Lung (tissue), 12 donors: ENCODE data around the gene LDHD. TPM values are rescaled to one million over a fixed set of nuclear protein-coding genes. Genes with fewer than 3 reads are reported as not detected.

ENCODE experiments used
- ATAC-seq: fragments of 200-7000 bp; cut with Tn5 transposase; one replicate; pipeline ENCODE4 v1.9.1; 2020; ENCODE audit warnings: moderate number of reproducible peaks; ENCODE audit not compliant: insufficient read depth, low FRiP score
- DNase-seq, 3 donors: peaks; one replicate each; pipeline ENCODE4 v3.0.0-alpha.2; 2013 to 2017
- H3K27ac ChIP-seq, 2 donors: one replicate each; pipeline ENCODE4 v1.5.1; 2013; ENCODE audit warnings: mild to moderate bottlenecking in 2 of 2, moderate library complexity in 2 of 2, control low read depth in 1 of 2, inconsistent platforms in 1 of 2, low read depth in 1 of 2, low read length in 1 of 2
- H3K27me3 ChIP-seq, 3 donors: one replicate each; pipeline ENCODE4 v1.5.1; 2013; ENCODE audit warnings: low read length in 2 of 3; ENCODE audit not compliant: control insufficient read depth in 3 of 3, insufficient read depth in 3 of 3
- H3K36me3 ChIP-seq, 4 donors: one replicate each; pipeline ENCODE4 v1.5.1; 2013; ENCODE audit warnings: low read length in 4 of 4, mild to moderate bottlenecking in 1 of 4, moderate library complexity in 1 of 4; ENCODE audit not compliant: control insufficient read depth in 4 of 4, insufficient read depth in 4 of 4
- H3K4me1 ChIP-seq, 5 donors: one replicate each; pipeline ENCODE4 v1.5.1; 2013; ENCODE audit warnings: low read length in 5 of 5, mild to moderate bottlenecking in 2 of 5, moderate library complexity in 1 of 5; ENCODE audit not compliant: control insufficient read depth in 5 of 5, insufficient read depth in 5 of 5
- H3K4me3 ChIP-seq: one replicate; pipeline ENCODE4 v1.5.1; 2013; ENCODE audit warnings: mild to moderate bottlenecking, control low read depth, moderate library complexity
- H3K9ac ChIP-seq, 2 donors: one replicate each; pipeline ENCODE4 v1.5.1; 2013; ENCODE audit warnings: low read length in 2 of 2, control low read depth in 1 of 2; ENCODE audit not compliant: insufficient read depth in 1 of 2
- H3K9me3 ChIP-seq, 4 donors: one replicate each; pipeline ENCODE4 v1.5.1; 2013; ENCODE audit warnings: low read length in 3 of 4, mild to moderate bottlenecking in 1 of 4, moderate library complexity in 1 of 4; ENCODE audit not compliant: control insufficient read depth in 4 of 4, insufficient read depth in 3 of 4
- WGBS, 2 donors: extraction: QIAGEN DNeasy Blood & Tissue Kit; methylation state at CpG; one replicate each; pipeline ENCODE4 v1.1.7; 2013; 5-methylcytosine and 5-hydroxymethylcytosine counted together
- polyA plus RNA-seq, 2 donors: library from polyadenylated mRNA; stranded (reverse); fragments of 200-250 nt; gene quantifications; one replicate each; pipeline ENCODE4 v1.2.1, GENCODE V29; 2013
- total RNA-seq, 2 donors: library from RNA; depleted of rRNA in 1 of 2; stranded (reverse); fragments of >200 nt in 1 of 2; gene quantifications; one replicate each; pipeline ENCODE4 v1.2.1, GENCODE V29; 2014 to 2021
- TF ChIP-seq, protein P1 (sequence below): IDR thresholded peaks from 2 replicates; pipeline ENCODE4 v1.5.1; 2012; ENCODE audit warnings: mild to moderate bottlenecking; ENCODE audit errors: control extremely low read depth, extremely low read depth
- donor health status: control.
- donor health status: control.
- donor health status: Bipolar disorder and iron deficiency.
- donor health status: healthy.
- donor health status: DM: yes; HTN: yes; CAD: no.

LDHD gene
- total and polyA plus RNA-seq, 4 donors = 4.3 to 17.0 (median 8.1) TPM

- TF ChIP-seq, protein P1, sequence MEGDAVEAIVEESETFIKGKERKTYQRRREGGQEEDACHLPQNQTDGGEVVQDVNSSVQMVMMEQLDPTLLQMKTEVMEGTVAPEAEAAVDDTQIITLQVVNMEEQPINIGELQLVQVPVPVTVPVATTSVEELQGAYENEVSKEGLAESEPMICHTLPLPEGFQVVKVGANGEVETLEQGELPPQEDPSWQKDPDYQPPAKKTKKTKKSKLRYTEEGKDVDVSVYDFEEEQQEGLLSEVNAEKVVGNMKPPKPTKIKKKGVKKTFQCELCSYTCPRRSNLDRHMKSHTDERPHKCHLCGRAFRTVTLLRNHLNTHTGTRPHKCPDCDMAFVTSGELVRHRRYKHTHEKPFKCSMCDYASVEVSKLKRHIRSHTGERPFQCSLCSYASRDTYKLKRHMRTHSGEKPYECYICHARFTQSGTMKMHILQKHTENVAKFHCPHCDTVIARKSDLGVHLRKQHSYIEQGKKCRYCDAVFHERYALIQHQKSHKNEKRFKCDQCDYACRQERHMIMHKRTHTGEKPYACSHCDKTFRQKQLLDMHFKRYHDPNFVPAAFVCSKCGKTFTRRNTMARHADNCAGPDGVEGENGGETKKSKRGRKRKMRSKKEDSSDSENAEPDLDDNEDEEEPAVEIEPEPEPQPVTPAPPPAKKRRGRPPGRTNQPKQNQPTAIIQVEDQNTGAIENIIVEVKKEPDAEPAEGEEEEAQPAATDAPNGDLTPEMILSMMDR = no peak
- no peaks in the 10 kb centered on the region for H3K36me3 ChIP-seq
- ATAC-seq (no peak), DNase-seq (no peak)
- H3K4me3 ChIP-seq = no peak overlapping the region
- H3K27ac ChIP-seq = no peak overlapping the region
- no peaks in the 10 kb centered on the region for H3K27me3 ChIP-seq
- no peaks in the 10 kb centered on the region for H3K9me3 ChIP-seq
- H3K4me1 ChIP-seq = peaks cover 6 to 22% (median 18%) of the 10 kb centered on the region in 5 donors
- 71 to 82% methylated on average over 8 of the region's 8 CpGs for WGBS, 2 donors
- H3K9ac ChIP-seq = no peak overlapping the region
Observed at GRCh38 chr16:75063549-75064088, 53.0 kb downstream of the LDHD start.

GRCh38 chr16:75062976-75063346 lies 53.6 kb downstream of the LDHD start:
- Histone ChIP-seq H3K9ac (no peak overlapping the region), H3K4me3 (no peak overlapping the region), H3K27ac (peak overlapping the region; percentile 68 to 80), H3K9me3 (no peaks in the 10 kb centered on the region), H3K36me3 (no peaks in the 10 kb centered on the region), H3K4me1 (peaks cover 6 to 24% (median 16%) of the 10 kb centered on the region in 5 donors), H3K27me3 (no peaks in the 10 kb centered on the region)
- ATAC-seq (no peak), DNase-seq (no peak)
- 52 to 74% methylated on average over 9 of the region's 9 CpGs for WGBS, 2 donors
- TF ChIP-seq, protein P1 = no peak

DNA sequence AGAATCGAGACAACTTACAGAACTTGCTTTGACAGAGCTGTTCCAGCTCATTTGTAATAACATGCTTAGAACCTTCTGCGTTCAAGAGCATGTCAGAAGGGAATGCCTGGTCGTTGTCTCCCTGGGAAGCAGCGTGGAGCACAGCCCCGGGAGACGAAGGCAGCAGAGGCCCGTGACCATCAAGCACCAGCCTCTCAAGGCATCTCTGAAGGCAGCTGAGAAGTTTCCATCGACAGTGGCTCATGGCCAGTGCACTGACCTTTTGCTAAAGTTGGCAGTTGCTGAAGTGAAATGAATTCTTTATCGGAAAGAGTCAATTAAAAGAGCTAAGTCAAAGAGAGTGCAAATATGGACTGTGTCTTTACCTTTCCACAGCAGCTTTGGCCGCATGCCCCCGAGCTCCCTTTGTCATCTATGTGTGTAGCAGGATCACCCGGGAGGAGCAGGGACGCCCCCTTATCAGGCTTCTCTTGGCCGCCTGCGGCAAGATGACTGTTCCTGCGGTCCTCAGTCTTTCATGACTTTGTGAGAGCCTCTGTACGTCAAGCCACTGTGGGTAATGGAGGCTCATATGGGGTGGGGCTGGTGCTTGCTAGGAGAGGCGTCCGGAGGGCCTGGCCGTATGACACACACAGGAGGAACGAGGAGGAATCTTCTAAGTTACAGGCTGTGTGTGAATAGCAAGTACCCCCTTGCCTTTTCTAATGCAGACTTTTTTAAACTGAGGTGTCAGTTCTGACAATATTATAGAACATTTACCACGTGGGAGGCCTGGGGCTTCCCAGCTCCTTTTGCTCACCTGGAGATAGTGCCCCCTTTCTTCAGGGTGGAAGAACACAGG lies 54.2 kb downstream of the LDHD start:
- DNase-seq (peak; percentile 88 to 94 (median 94)), ATAC-seq (peak; percentile 23)
- Histone ChIP-seq H3K4me1 (peaks cover 6 to 24% (median 17%) of the 10 kb centered on the region in 5 donors), H3K9me3 (no peaks in the 10 kb centered on the region), H3K27ac (peak overlapping the region; percentile 68 to 80), H3K36me3 (no peaks in the 10 kb centered on the region), H3K27me3 (no peaks in the 10 kb centered on the region), H3K9ac (no peak overlapping the region), H3K4me3 (no peak overlapping the region)
- TF ChIP-seq, protein P1 = no peak
- 60 to 72% methylated on average over 22 of the region's 22 CpGs for WGBS, 2 donors

Other genes with a start within 250 kb of the LDHD start
- 10 to 100 TPM; 51.2 to 60.1 TPM for gene WDR59, start 131.7 kb downstream of the LDHD start, total RNA-seq
- gene WDR59, start 131.7 kb downstream of the LDHD start, polyA plus RNA-seq = 10 to 100 TPM; 11.2 to 12.8 TPM
- 10 to 100 TPM; 21.4 to 25.1 TPM for gene ZNRF1, start 117.8 kb downstream of the LDHD start, total RNA-seq
- gene ZNRF1, start 117.8 kb downstream of the LDHD start, polyA plus RNA-seq = 10 to 100 TPM in 1 of 2 donors, 1 to 10 TPM in 1; 8.9 to 11.0 TPM
- 10 to 100 TPM in 1 of 2 donors, 1 to 10 TPM in 1; 8.7 to 18.4 TPM for gene ZFP1, start 31.7 kb upstream of the LDHD start, total RNA-seq
- gene ZFP1, start 31.7 kb upstream of the LDHD start, polyA plus RNA-seq = 1 to 10 TPM; 3.3 to 3.5 TPM
- gene CTRB2, start 90.4 kb upstream of the LDHD start, total RNA-seq = 10 to 100 TPM in 1 of 2 donors, not detected in 1; 14.6 TPM
- 1 to 10 TPM in 1 of 2 donors, under 1 TPM in 1; 0.65 to 1.3 TPM for gene CTRB2, start 90.4 kb upstream of the LDHD start, polyA plus RNA-seq
- 1 to 10 TPM in 1 of 2 donors, not detected in 1; 6.5 TPM for gene CTRB1, start 102.2 kb upstream of the LDHD start, total RNA-seq
- gene CTRB1, start 102.2 kb upstream of the LDHD start, polyA plus RNA-seq = under 1 TPM; 0.33 to 0.97 TPM
- gene BCAR1, start 134.8 kb upstream of the LDHD start, total RNA-seq = 10 to 100 TPM; 51.3 to 70.7 TPM
- gene BCAR1, start 134.8 kb upstream of the LDHD start, polyA plus RNA-seq = 10 to 100 TPM; 37.5 to 48.6 TPM